ENCODE results near the gene FAU. TPM values are rescaled to one million over a fixed set of nuclear protein-coding genes. Genes with fewer than 3 reads are reported as not detected.

The FAU gene
- total RNA-seq, 1 experiment from 2014 or later: 650 TPM

DNA sequence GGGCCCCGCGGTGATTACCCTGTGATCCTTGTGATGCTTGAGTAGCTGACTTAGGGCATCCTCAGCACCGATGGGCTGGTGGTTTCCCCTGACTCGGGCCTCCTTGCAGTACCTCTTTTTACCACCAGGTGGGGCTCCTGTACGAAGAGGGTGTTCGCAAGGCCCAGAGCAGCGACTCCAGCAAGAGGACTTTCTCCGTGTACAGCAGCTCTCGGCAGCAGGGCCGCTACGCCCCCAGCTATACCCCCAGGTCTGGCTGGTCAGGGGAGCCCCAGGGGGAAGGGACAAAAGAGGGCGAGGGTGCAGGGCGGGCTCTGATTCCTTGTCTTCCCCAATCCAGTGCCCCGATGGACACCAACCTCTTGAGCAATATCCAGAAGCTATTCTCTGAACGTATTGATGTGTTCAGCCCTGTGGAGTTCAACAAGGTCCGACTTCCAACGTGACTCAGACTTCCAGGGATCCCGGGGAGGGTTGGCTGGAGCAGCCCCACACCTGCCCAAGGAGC is 11.5 kb downstream of the FAU start:
- intact Hi-C loops (cut with micrococcal nuclease; ENCODE audit: unreplicated experiment): loop anchor here (2.0 to 10.0 kb wide), 3 partner anchors 72 to 266 kb away; partner anchors contain the start of genes CAPN1 and CDC42BPG
- H3K27ac Mint-ChIP-seq (ENCODE audit: unreplicated experiment): no peak overlapping the region
- TF ChIP-seq, protein P1, sequence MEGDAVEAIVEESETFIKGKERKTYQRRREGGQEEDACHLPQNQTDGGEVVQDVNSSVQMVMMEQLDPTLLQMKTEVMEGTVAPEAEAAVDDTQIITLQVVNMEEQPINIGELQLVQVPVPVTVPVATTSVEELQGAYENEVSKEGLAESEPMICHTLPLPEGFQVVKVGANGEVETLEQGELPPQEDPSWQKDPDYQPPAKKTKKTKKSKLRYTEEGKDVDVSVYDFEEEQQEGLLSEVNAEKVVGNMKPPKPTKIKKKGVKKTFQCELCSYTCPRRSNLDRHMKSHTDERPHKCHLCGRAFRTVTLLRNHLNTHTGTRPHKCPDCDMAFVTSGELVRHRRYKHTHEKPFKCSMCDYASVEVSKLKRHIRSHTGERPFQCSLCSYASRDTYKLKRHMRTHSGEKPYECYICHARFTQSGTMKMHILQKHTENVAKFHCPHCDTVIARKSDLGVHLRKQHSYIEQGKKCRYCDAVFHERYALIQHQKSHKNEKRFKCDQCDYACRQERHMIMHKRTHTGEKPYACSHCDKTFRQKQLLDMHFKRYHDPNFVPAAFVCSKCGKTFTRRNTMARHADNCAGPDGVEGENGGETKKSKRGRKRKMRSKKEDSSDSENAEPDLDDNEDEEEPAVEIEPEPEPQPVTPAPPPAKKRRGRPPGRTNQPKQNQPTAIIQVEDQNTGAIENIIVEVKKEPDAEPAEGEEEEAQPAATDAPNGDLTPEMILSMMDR (IDR thresholded peaks at IDR 0.05; ENCODE audit: unreplicated experiment): peak; percentile 98
- H3K27me3 Mint-ChIP-seq (ENCODE audit: unreplicated experiment): no peaks in the 10 kb centered on the region
- H3K4me1 Mint-ChIP-seq (ENCODE audit: low read depth, unreplicated experiment): peaks cover 34% of the 10 kb centered on the region
- peaks cover 55% of the 10 kb centered on the region for H3K36me3 Mint-ChIP-seq (ENCODE audit: insufficient read depth, unreplicated experiment)
- no peaks in the 10 kb centered on the region for H3K9me3 Mint-ChIP-seq (ENCODE audit: low read depth, unreplicated experiment)
- BruUV-seq (replicated peaks): no TSS peak
- CTCF ChIA-PET: interaction anchor here (0.6 to 1.3 kb wide), 12 partner anchors 8 to 332 kb away, joined by 3 to 9 read pairs (median 3); partner anchors contain the start of genes CAPN1, FAU, MRPL49 and SF1
- no peak overlapping the region for H3K4me3 Mint-ChIP-seq (ENCODE audit: low read depth, unreplicated experiment)
- DNase-seq: peak; percentile 95

DNA sequence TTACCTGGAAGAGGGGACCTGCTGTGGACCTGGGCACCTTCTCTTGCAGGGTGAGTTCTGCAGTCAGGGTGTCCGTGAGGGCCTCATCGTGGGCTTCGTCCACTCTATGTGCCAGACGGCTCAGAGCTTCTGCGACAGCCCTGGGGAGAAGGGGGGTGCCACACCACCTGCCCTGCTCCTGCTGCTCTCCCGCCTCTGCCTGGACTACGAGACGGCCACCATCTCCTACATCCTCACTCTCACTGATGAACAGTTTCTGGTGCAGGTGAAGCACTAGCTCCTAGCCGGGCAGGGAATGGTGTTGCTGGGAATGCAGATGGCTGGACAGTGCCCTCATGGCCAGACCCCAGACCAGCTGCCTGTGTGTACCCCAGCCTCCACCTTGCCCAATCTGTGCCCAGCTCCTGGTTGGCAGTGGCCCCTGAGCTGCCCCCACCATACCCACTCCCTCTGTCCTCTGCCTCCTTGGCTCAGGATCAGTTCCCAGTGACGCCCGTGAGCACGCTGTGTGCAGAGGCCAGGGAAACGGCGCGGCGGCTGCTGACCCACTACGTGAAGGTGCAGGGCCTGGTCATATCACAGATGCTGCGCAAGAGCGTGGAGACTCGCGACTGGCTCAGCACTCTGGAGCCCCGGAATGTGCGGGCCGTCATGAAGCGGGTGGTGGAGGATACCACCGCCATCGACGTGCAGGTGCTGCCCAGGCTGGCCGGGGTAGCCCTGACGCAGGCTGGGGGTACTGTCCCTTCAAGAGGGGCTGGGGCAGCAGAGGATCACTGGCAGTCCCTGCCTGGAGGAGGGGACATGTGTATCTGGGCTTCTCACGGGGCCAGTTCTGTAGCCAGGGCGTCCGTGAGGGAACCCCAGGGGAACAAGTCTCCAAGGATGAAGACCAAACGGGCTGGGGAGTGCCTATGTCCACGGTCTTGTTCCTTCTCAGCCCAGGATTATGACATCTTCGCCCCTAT is 12.4 kb downstream of the FAU start:
- Mint-ChIP-seq H3K4me3 (ENCODE audit: low read depth, unreplicated experiment) (no peak overlapping the region), H3K27ac (ENCODE audit: unreplicated experiment) (no peak overlapping the region)
- CTCF ChIA-PET: interaction anchor here (0.5 to 1.7 kb wide), 10 partner anchors 8 to 331 kb away, joined by 3 to 9 read pairs (median 4); partner anchors contain the start of genes CAPN1, FAU, MRPL49 and SF1

DNA sequence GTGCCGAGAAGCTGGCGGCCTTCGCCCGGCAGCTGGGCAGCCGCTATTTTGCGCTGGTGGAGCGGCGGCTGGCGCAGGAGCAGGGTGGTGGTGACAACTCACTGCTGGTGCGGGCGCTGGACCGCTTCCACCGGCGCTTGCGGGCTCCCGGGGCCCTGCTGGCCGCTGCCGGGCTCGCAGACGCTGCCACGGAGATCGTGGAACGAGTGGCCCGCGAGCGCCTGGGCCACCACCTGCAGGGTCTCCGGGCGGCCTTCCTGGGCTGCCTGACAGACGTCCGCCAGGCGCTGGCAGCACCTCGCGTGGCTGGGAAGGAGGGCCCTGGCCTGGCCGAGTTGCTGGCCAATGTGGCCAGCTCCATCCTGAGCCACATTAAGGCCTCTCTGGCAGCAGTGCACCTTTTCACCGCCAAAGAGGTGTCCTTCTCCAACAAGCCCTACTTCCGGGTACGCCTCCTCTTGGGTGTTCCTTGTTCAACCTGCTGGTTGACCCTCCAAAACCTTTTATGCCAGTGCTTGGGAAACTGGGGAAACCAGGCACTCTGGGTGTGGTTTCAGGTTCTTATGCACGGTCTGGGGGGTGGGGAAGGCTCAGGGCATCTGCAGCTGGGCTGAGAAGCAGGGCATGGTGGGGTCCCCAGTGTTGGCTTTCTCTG is 13.3 kb downstream of the FAU start:
- H3K4me1 Mint-ChIP-seq (ENCODE audit: low read depth, unreplicated experiment): peaks cover 26% of the 10 kb centered on the region
- TF ChIP-seq, protein P1 (IDR thresholded peaks at IDR 0.05; ENCODE audit: unreplicated experiment): no peak
- H3K27ac Mint-ChIP-seq (ENCODE audit: unreplicated experiment): no peak overlapping the region
- intact Hi-C loops (cut with micrococcal nuclease; ENCODE audit: unreplicated experiment): no loop called here
- peaks cover 45% of the 10 kb centered on the region for H3K36me3 Mint-ChIP-seq (ENCODE audit: insufficient read depth, unreplicated experiment)
- no peaks in the 10 kb centered on the region for H3K9me3 Mint-ChIP-seq (ENCODE audit: low read depth, unreplicated experiment)
- no peaks in the 10 kb centered on the region for H3K27me3 Mint-ChIP-seq (ENCODE audit: unreplicated experiment)
- CTCF ChIA-PET: interaction anchor here (0.5 to 1.7 kb wide), 3 partner anchors 10 to 150 kb away, joined by 3 to 6 read pairs (median 3); no protein-coding TSS in a partner anchor
- DNase-seq: no peak
- H3K4me3 Mint-ChIP-seq (ENCODE audit: low read depth, unreplicated experiment): no peak overlapping the region
- no TSS peak for BruUV-seq (replicated peaks)

More for the DNA sequence above, 12.4 kb downstream of the FAU start:
- peaks cover 34% of the 10 kb centered on the region for H3K4me1 Mint-ChIP-seq (ENCODE audit: low read depth, unreplicated experiment)
- TF ChIP-seq, protein P1 (IDR thresholded peaks at IDR 0.05; ENCODE audit: unreplicated experiment): no peak
- peaks cover 52% of the 10 kb centered on the region for H3K36me3 Mint-ChIP-seq (ENCODE audit: insufficient read depth, unreplicated experiment)
- BruUV-seq (replicated peaks): no TSS peak
- no peak for DNase-seq
- no peaks in the 10 kb centered on the region for H3K9me3 Mint-ChIP-seq (ENCODE audit: low read depth, unreplicated experiment)
- no peaks in the 10 kb centered on the region for H3K27me3 Mint-ChIP-seq (ENCODE audit: unreplicated experiment)
- intact Hi-C loops (cut with micrococcal nuclease; ENCODE audit: unreplicated experiment): loop anchor here (2.0 to 10.0 kb wide), 3 partner anchors 73 to 265 kb away; partner anchors contain the start of genes CAPN1 and CDC42BPG
